H9 (cell line): Measurements from ENCODE around the gene KIAA1958. TPM values are rescaled to one million over a fixed set of nuclear protein-coding genes. Genes with fewer than 3 reads are reported as not detected.

ENCODE experiments used
- DNase-seq: peaks from one replicate; pipeline ENCODE4 v3.0.0-alpha.2; 2017
- H2AFZ ChIP-seq: one replicate; pipeline ENCODE4 v1.6.1; 2013; ENCODE audit warnings: mild to moderate bottlenecking, low read length, control low read depth, moderate library complexity
- H2AK5ac ChIP-seq: 2 replicates; pipeline ENCODE4 v1.6.1; 2013; ENCODE audit warnings: low read length, control low read depth, mixed read lengths; ENCODE audit not compliant: insufficient read length
- H2BK120ac ChIP-seq: one replicate; pipeline ENCODE4 v1.6.1; 2013; ENCODE audit warnings: low read depth, mild to moderate bottlenecking, low read length, control low read depth, inconsistent platforms; ENCODE audit not compliant: poor library complexity, severe bottlenecking
- H2BK12ac ChIP-seq: 2 replicates; pipeline ENCODE4 v1.6.1; 2013; ENCODE audit warnings: low read length, control low read depth, mixed read lengths, low read depth; ENCODE audit not compliant: insufficient read length
- H2BK15ac ChIP-seq: 2 replicates; pipeline ENCODE4 v1.6.1; 2013; ENCODE audit warnings: low read depth, low read length, control low read depth
- H2BK20ac ChIP-seq: one replicate; pipeline ENCODE4 v1.6.1; 2013; ENCODE audit warnings: low read depth, mild to moderate bottlenecking, low read length, control low read depth, inconsistent platforms; ENCODE audit not compliant: poor library complexity, severe bottlenecking
- H2BK5ac ChIP-seq: 2 replicates; pipeline ENCODE4 v1.6.1; 2013; ENCODE audit warnings: low read length, control low read depth, mixed read lengths; ENCODE audit not compliant: insufficient read length
- H3K14ac ChIP-seq: 2 replicates; pipeline ENCODE4 v1.6.1; 2013; ENCODE audit warnings: low read length, control low read depth; ENCODE audit not compliant: insufficient read depth
- H3K18ac ChIP-seq: 2 replicates; pipeline ENCODE4 v1.6.1; 2013; ENCODE audit warnings: low read depth, mild to moderate bottlenecking, mixed read lengths, low read length, control low read depth; ENCODE audit not compliant: insufficient read length
- H3K23ac ChIP-seq: 2 replicates; pipeline ENCODE4 v1.6.1; 2013; ENCODE audit warnings: low read length, control low read depth, mixed read lengths, low read depth; ENCODE audit not compliant: insufficient read length
- H3K23me2 ChIP-seq: 2 replicates; pipeline ENCODE4 v1.6.1; 2013; ENCODE audit warnings: low read depth, mild to moderate bottlenecking, mixed read lengths, low read length, control low read depth; ENCODE audit not compliant: insufficient read length, poor library complexity, severe bottlenecking
- H3K27ac ChIP-seq: 2 replicates; pipeline ENCODE4 v1.5.1; 2013; ENCODE audit warnings: low read length, control low read depth, mixed read lengths, low read depth; ENCODE audit not compliant: insufficient read length
- H3K27me3 ChIP-seq: 2 replicates; pipeline ENCODE4 v1.6.1; 2013; ENCODE audit warnings: low read length, control low read depth, inconsistent platforms; ENCODE audit not compliant: insufficient read depth
- H3K4ac ChIP-seq: 2 replicates; pipeline ENCODE4 v1.6.1; 2013; ENCODE audit warnings: low read depth, mild to moderate bottlenecking, control low read depth, inconsistent platforms, low read length, moderate library complexity
- H3K4me1 ChIP-seq: 2 replicates; pipeline ENCODE4 v1.6.1; 2013; ENCODE audit warnings: low read length, control low read depth, inconsistent platforms; ENCODE audit not compliant: insufficient read depth
- H3K4me2 ChIP-seq: 2 replicates; pipeline ENCODE4 v1.6.1; 2013; ENCODE audit warnings: low read length, control low read depth, mixed read lengths; ENCODE audit not compliant: insufficient read length, insufficient read depth
- H3K56ac ChIP-seq: 2 replicates; pipeline ENCODE4 v1.6.1; 2013; ENCODE audit warnings: low read depth, mild to moderate bottlenecking, mixed read lengths, low read length, control low read depth; ENCODE audit not compliant: insufficient read length
- H3K79me1 ChIP-seq: 2 replicates; pipeline ENCODE4 v1.6.1; 2013; ENCODE audit warnings: low read depth, mild to moderate bottlenecking, moderate library complexity, low read length, control low read depth, inconsistent platforms; ENCODE audit not compliant: insufficient read depth, poor library complexity, severe bottlenecking
- H3K79me2 ChIP-seq: 2 replicates; pipeline ENCODE4 v1.6.1; 2013; ENCODE audit warnings: low read length, control low read depth, inconsistent platforms; ENCODE audit not compliant: insufficient read depth
- H3K9ac ChIP-seq: 2 replicates; pipeline ENCODE4 v1.6.1; 2013; ENCODE audit warnings: low read length, control low read depth, mixed read lengths; ENCODE audit not compliant: insufficient read length; ENCODE audit errors: extremely low read depth
- H3K9me3 ChIP-seq: one replicate; pipeline ENCODE4 v1.6.1; 2013; ENCODE audit warnings: low read depth, low read length, inconsistent platforms; ENCODE audit not compliant: control insufficient read depth
- H3T11ph ChIP-seq: one replicate; pipeline ENCODE4 v1.6.1; 2013; ENCODE audit warnings: mild to moderate bottlenecking, low read length, control low read depth, inconsistent platforms
- H4K20me1 ChIP-seq: one replicate; pipeline ENCODE4 v1.6.1; 2013; ENCODE audit not compliant: control insufficient read depth, insufficient read length, insufficient read depth
- H4K5ac ChIP-seq: 2 replicates; pipeline ENCODE4 v1.6.1; 2013; ENCODE audit warnings: low read depth, mild to moderate bottlenecking, mixed read lengths, low read length, control low read depth; ENCODE audit not compliant: insufficient read length
- H4K8ac ChIP-seq: replicated peaks from 2 replicates; pipeline ENCODE4 v1.6.1; 2013; ENCODE audit warnings: low read length, control low read depth, mixed read lengths, low read depth; ENCODE audit not compliant: insufficient read length
- H4K91ac ChIP-seq: 2 replicates; pipeline ENCODE4 v1.6.1; 2013; ENCODE audit warnings: low read depth, mild to moderate bottlenecking, moderate library complexity, mixed read lengths, low read length, control low read depth; ENCODE audit not compliant: insufficient read length
- H3K27ac Mint-ChIP-seq, 3 experiments: 2 replicates in 2 of 3; 3 replicates in 1 of 3; pipeline ENCODE4 v1.8.0; 2020 to 2021; ENCODE audit warnings: mixed read lengths in 3 of 3, mild to moderate bottlenecking in 1 of 3, moderate library complexity in 1 of 3
- H3K27me3 Mint-ChIP-seq: 2 replicates; pipeline ENCODE4 v1.8.0; 2021; ENCODE audit warnings: low read depth, mild to moderate bottlenecking, moderate library complexity, mixed read lengths
- H3K36me3 Mint-ChIP-seq, 3 experiments: 2 replicates in 2 of 3; 3 replicates in 1 of 3; pipeline ENCODE4 v1.8.0; 2020 to 2021; ENCODE audit warnings: low read depth in 3 of 3, mixed read lengths in 3 of 3; ENCODE audit not compliant: insufficient read depth in 1 of 3
- H3K4me1 Mint-ChIP-seq, 2 experiments: 2 replicates each; pipeline ENCODE4 v1.8.0; 2020; ENCODE audit warnings: mixed read lengths in 2 of 2
- H3K4me3 Mint-ChIP-seq, 2 experiments: 2 replicates in 1 of 2; 3 replicates in 1 of 2; pipeline ENCODE4 v1.8.0; 2020 to 2021; ENCODE audit warnings: mild to moderate bottlenecking in 2 of 2, mixed read lengths in 2 of 2, moderate library complexity in 1 of 2
- H3K9me3 Mint-ChIP-seq, 2 experiments: 2 replicates in 1 of 2; 3 replicates in 1 of 2; pipeline ENCODE4 v1.8.0; 2020; ENCODE audit warnings: mild to moderate bottlenecking in 2 of 2, mixed read lengths in 2 of 2, moderate library complexity in 1 of 2
- WGBS: extraction: QIAGEN DNeasy Blood & Tissue Kit; methylation state at CpG from one replicate; pipeline ENCODE4 v1.1.7; 2013; ENCODE audit warnings: missing lambda C conversion rate, low lambda C conversion rate, mixed read lengths; ENCODE audit not compliant: insufficient read length; ENCODE audit errors: extremely low coverage; 5-methylcytosine and 5-hydroxymethylcytosine counted together
- total RNA-seq: library from RNA; stranded (reverse); gene quantifications from 2 replicates; pipeline ENCODE4 v1.2.1, GENCODE V29; 2021
- TF ChIP-seq, protein P1 (sequence below): fragments of 200-600 bp; sonication (generic); conservative IDR thresholded peaks from 3 replicates; pipeline ENCODE4 v1.8.0; 2021; ENCODE audit warnings: antibody characterized with exemption, mild to moderate bottlenecking

Gene KIAA1958
- total RNA-seq, 1 experiment from 2014 or later: 34.0 TPM

DNA sequence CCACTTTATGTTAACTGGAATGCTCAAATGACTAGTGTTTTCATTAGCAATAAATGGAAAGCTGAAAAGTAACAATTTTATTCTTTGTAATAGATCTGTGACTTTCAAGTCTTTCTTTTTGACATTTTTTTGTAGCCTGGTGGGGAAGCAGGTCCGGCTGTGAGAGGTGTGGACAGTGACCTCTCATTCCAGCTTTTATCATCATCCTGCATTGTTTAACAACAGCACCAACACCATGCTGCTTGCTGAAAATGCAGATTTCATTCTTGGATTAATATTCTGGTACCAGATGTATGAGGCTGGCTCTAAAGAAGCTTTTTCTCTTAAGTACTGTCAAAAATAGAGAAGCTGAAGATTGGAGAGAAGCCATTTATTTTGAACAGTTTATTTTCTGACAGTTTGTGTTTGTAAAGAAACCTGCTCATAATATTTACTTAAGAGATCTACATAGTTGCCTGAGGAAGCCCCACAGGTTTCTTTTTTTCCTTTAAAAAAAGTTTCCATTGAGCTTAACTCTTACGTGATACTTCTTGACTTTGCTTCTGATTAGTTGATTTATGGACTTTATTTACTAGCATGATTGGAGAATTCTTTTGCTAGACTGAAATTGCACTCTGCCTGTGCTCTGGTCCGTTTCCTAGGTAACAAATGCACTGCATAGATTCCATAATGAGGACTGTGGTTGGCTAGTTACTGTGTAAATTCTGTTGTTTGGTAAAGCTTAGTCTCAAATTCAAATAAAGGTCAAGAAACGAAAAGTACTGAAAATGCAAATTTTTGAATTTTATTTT lies 3.4 kb downstream of the KIAA1958 start:
- no peak overlapping the region for H3K4me2 ChIP-seq
- no peak overlapping the region for H3K27ac ChIP-seq
- H3K79me2 ChIP-seq: peaks cover 29% of the 10 kb centered on the region; the same call in 1 of the 2 replicates
- H3K79me1 ChIP-seq: no peaks in the 10 kb centered on the region
- H3K18ac ChIP-seq: no peak overlapping the region
- peaks cover 41 to 46% of the 10 kb centered on the region in 2 experiments for H3K4me1 Mint-ChIP-seq
- no peak overlapping the region for H2BK15ac ChIP-seq
- peak overlapping the region; percentile 15 to 62; a peak in 4 of 5 replicates for H3K4me3 Mint-ChIP-seq
- no peak overlapping the region for H4K5ac ChIP-seq
- no peaks in the 10 kb centered on the region for H3K27me3 ChIP-seq
- no peak overlapping the region for H2BK12ac ChIP-seq
- no peaks in the 10 kb centered on the region for H3K27me3 Mint-ChIP-seq
- no peak overlapping the region for H2BK120ac ChIP-seq
- H4K91ac ChIP-seq: no peak overlapping the region
- H2AK5ac ChIP-seq: no peak overlapping the region
- H4K8ac ChIP-seq: no peak overlapping the region
- TF ChIP-seq, protein P1, sequence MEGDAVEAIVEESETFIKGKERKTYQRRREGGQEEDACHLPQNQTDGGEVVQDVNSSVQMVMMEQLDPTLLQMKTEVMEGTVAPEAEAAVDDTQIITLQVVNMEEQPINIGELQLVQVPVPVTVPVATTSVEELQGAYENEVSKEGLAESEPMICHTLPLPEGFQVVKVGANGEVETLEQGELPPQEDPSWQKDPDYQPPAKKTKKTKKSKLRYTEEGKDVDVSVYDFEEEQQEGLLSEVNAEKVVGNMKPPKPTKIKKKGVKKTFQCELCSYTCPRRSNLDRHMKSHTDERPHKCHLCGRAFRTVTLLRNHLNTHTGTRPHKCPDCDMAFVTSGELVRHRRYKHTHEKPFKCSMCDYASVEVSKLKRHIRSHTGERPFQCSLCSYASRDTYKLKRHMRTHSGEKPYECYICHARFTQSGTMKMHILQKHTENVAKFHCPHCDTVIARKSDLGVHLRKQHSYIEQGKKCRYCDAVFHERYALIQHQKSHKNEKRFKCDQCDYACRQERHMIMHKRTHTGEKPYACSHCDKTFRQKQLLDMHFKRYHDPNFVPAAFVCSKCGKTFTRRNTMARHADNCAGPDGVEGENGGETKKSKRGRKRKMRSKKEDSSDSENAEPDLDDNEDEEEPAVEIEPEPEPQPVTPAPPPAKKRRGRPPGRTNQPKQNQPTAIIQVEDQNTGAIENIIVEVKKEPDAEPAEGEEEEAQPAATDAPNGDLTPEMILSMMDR: no peak
- no peak overlapping the region for H3K23ac ChIP-seq
- WGBS: no CpG with 5 or more reads among the region's 4 CpGs
- no peak overlapping the region for H3K9ac ChIP-seq
- H3K9me3 ChIP-seq: no peaks in the 10 kb centered on the region
- no peak for DNase-seq
- no peak overlapping the region for H2BK5ac ChIP-seq
- no peak overlapping the region for H3T11ph ChIP-seq
- peaks cover 31 to 37% (median 34%) of the 10 kb centered on the region in 3 experiments for H3K36me3 Mint-ChIP-seq
- H3K27ac Mint-ChIP-seq: peak overlapping the region; percentile 25 to 94 (median 70); a peak in 5 of 7 replicates
- H3K4ac ChIP-seq: no peak overlapping the region
- H3K56ac ChIP-seq: no peak overlapping the region
- no peak overlapping the region for H3K14ac ChIP-seq
- no peaks in the 10 kb centered on the region for H4K20me1 ChIP-seq
- H3K4me1 ChIP-seq: peaks cover 2% of the 10 kb centered on the region; the same call in 1 of the 2 replicates
- no peak overlapping the region for H2BK20ac ChIP-seq
- H3K23me2 ChIP-seq: peaks cover 3% of the 10 kb centered on the region
- peaks cover 19 to 24% of the 10 kb centered on the region in 2 experiments for H3K9me3 Mint-ChIP-seq
- H2AFZ ChIP-seq: no peak overlapping the region
